ENCODE results near the gene BBS12.

GRCh38 chr4:122784261-122784660, 51.8 kb downstream of the BBS12 start:
- TF ChIP-seq, protein P1, sequence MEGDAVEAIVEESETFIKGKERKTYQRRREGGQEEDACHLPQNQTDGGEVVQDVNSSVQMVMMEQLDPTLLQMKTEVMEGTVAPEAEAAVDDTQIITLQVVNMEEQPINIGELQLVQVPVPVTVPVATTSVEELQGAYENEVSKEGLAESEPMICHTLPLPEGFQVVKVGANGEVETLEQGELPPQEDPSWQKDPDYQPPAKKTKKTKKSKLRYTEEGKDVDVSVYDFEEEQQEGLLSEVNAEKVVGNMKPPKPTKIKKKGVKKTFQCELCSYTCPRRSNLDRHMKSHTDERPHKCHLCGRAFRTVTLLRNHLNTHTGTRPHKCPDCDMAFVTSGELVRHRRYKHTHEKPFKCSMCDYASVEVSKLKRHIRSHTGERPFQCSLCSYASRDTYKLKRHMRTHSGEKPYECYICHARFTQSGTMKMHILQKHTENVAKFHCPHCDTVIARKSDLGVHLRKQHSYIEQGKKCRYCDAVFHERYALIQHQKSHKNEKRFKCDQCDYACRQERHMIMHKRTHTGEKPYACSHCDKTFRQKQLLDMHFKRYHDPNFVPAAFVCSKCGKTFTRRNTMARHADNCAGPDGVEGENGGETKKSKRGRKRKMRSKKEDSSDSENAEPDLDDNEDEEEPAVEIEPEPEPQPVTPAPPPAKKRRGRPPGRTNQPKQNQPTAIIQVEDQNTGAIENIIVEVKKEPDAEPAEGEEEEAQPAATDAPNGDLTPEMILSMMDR (conservative IDR thresholded peaks at IDR 0.05), result no peak
- TF ChIP-seq ZFX (IDR thresholded peaks at IDR 0.05), result no peak

Measured in C4-2B (cell line).